ENCODE data around the gene TAP2. TPM values are rescaled to one million over a fixed set of nuclear protein-coding genes. Genes with fewer than 3 reads are reported as not detected.

Gene TAP2
- total RNA-seq, 1 donor, result 20.6 TPM

GRCh38 chr6:32843331-32843978 is 4.9 kb upstream of the TAP2 start:
- TF ChIP-seq CTCF (IDR thresholded peaks at IDR 0.05; ENCODE audit: extremely low read depth, low read depth, low read length), result no peak
- peak overlapping the region; percentile 94 for H3K4me2 ChIP-seq (ENCODE audit: insufficient read depth, low read length)
- H4K20me1 ChIP-seq (ENCODE audit: insufficient read depth, low read length), result no peaks in the 10 kb centered on the region
- H3K36me3 ChIP-seq (ENCODE audit: insufficient read depth, low read length), result peaks cover 50% of the 10 kb centered on the region
- peak overlapping the region; percentile 95 for H2AFZ ChIP-seq (ENCODE audit: low read length)
- H3K79me2 ChIP-seq (ENCODE audit: insufficient read depth, low read length), result peaks cover 23% of the 10 kb centered on the region
- no peaks in the 10 kb centered on the region for H3K27me3 ChIP-seq (ENCODE audit: insufficient read depth, low read length)
- peaks cover 12% of the 10 kb centered on the region for H3K4me1 ChIP-seq (ENCODE audit: insufficient read depth, low read length)
- H3K9me3 ChIP-seq (ENCODE audit: low read depth, low read length), result no peaks in the 10 kb centered on the region
- peak overlapping the region; percentile 93 for H3K4me3 ChIP-seq (ENCODE audit: insufficient read depth, low read length)
- DNase-seq (ENCODE audit: insufficient read length, low spot score, missing footprints), result no peak
- peak overlapping the region; percentile 98 for H3K27ac ChIP-seq (ENCODE audit: low read depth, low read length)

DNA sequence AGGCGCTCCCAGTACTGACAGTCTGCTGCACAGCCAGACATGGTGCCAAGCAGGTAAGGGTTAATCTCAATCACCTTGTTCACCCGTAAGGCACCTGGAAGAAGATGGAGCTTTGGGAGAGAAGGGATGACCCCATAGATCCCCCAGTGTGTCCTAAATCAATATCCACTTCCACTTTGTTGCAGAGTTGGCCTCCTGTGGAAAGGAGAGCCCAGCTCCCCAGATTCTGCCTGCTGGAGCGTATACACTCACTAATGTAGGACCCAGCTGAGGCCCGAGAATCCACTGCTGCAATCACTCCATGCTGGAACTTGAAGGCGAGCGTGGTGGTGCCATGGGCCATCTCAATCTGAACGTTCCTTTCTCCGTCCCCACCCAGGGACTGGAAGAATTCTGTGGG is 4.2 kb upstream of the TAP2 start:
- DNase-seq (ENCODE audit: insufficient read length, low spot score, missing footprints), result no peak
- Histone ChIP-seq H3K27me3 (ENCODE audit: insufficient read depth, low read length) (no peaks in the 10 kb centered on the region), H3K4me2 (ENCODE audit: insufficient read depth, low read length) (peak overlapping the region; percentile 94), H3K27ac (ENCODE audit: low read depth, low read length) (no peak overlapping the region), H2AFZ (ENCODE audit: low read length) (no peak overlapping the region), H3K79me2 (ENCODE audit: insufficient read depth, low read length) (peaks cover 27% of the 10 kb centered on the region), H3K9me3 (ENCODE audit: low read depth, low read length) (no peaks in the 10 kb centered on the region), H3K4me1 (ENCODE audit: insufficient read depth, low read length) (peaks cover 15% of the 10 kb centered on the region), H4K20me1 (ENCODE audit: insufficient read depth, low read length) (no peaks in the 10 kb centered on the region), H3K36me3 (ENCODE audit: insufficient read depth, low read length) (peaks cover 42% of the 10 kb centered on the region), H3K4me3 (ENCODE audit: insufficient read depth, low read length) (peak overlapping the region; percentile 93)
- no peak for TF ChIP-seq CTCF (IDR thresholded peaks at IDR 0.05; ENCODE audit: extremely low read depth, low read depth, low read length)

GRCh38 chr6:32842021-32842650 is 3.6 kb upstream of the TAP2 start:
- H3K36me3 ChIP-seq (ENCODE audit: insufficient read depth, low read length), result peaks cover 36% of the 10 kb centered on the region
- H4K20me1 ChIP-seq (ENCODE audit: insufficient read depth, low read length), result no peaks in the 10 kb centered on the region
- H3K9me3 ChIP-seq (ENCODE audit: low read depth, low read length), result no peaks in the 10 kb centered on the region

More at GRCh38 chr6:32842021-32842650, 3.6 kb upstream of the TAP2 start:
- no peak for DNase-seq (ENCODE audit: insufficient read length, low spot score, missing footprints)
- H3K4me3 ChIP-seq (ENCODE audit: insufficient read depth, low read length), result no peak overlapping the region
- H3K4me1 ChIP-seq (ENCODE audit: insufficient read depth, low read length), result peaks cover 21% of the 10 kb centered on the region
- H3K27ac ChIP-seq (ENCODE audit: low read depth, low read length), result no peak overlapping the region
- TF ChIP-seq CTCF (IDR thresholded peaks at IDR 0.05; ENCODE audit: extremely low read depth, low read depth, low read length), result no peak
- H2AFZ ChIP-seq (ENCODE audit: low read length), result no peak overlapping the region
- peaks cover 28% of the 10 kb centered on the region for H3K79me2 ChIP-seq (ENCODE audit: insufficient read depth, low read length)
- H3K4me2 ChIP-seq (ENCODE audit: insufficient read depth, low read length), result peak overlapping the region; percentile 94
- no peaks in the 10 kb centered on the region for H3K27me3 ChIP-seq (ENCODE audit: insufficient read depth, low read length)

Data from osteoblast (primary cell).